Pulmonary artery endothelial cell (primary cell): ENCODE measurements around the gene TRIM8. TPM values are rescaled to one million over a fixed set of nuclear protein-coding genes. Genes with fewer than 3 reads are reported as not detected.
A peak's percentile ranks its signal among the peaks of the same experiment; 100 is the strongest.

Experiments used
- DNase-seq: peaks from one replicate; pipeline ENCODE4 v3.0.0-alpha.2; 2011; ENCODE audit warnings: low read depth, low spot score
- total RNA-seq: library from RNA; depleted of rRNA; stranded (reverse); fragments of >200 nt; gene quantifications from 2 replicates; pipeline ENCODE4 v1.2.3, GENCODE V29; 2014

Gene TRIM8, protein sequence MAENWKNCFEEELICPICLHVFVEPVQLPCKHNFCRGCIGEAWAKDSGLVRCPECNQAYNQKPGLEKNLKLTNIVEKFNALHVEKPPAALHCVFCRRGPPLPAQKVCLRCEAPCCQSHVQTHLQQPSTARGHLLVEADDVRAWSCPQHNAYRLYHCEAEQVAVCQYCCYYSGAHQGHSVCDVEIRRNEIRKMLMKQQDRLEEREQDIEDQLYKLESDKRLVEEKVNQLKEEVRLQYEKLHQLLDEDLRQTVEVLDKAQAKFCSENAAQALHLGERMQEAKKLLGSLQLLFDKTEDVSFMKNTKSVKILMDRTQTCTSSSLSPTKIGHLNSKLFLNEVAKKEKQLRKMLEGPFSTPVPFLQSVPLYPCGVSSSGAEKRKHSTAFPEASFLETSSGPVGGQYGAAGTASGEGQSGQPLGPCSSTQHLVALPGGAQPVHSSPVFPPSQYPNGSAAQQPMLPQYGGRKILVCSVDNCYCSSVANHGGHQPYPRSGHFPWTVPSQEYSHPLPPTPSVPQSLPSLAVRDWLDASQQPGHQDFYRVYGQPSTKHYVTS
- total RNA-seq: 56.8 and 57.2 TPM in 2 replicates

- no peak for DNase-seq
These were observed at the start of gene TRIM8 for GRCh38 chr10:102644066-102644645. TSS of gene TRIM8 (plus strand) at chr10:102644479. CDS start at chr10:102644618, 139 bp downstream.

- DNase-seq: no peak
These were observed 49.0 kb upstream of the TRIM8 start for GRCh38 chr10:102595293-102595692.

- no peak for DNase-seq
These were observed 48.4 kb upstream of the TRIM8 start for GRCh38 chr10:102595897-102596296.

- no peak for DNase-seq
These were observed 47.7 kb upstream of the TRIM8 start for GRCh38 chr10:102596506-102596971.

- no peak for DNase-seq
These were observed 46.9 kb upstream of the TRIM8 start for GRCh38 chr10:102597131-102597991.

- no peak for DNase-seq
These were observed 46.0 kb upstream of the TRIM8 start for GRCh38 chr10:102598243-102598642.

- peak; percentile 94 for DNase-seq
These were observed 44.5 kb upstream of the TRIM8 start for GRCh38 chr10:102599565-102600327.

DNA sequence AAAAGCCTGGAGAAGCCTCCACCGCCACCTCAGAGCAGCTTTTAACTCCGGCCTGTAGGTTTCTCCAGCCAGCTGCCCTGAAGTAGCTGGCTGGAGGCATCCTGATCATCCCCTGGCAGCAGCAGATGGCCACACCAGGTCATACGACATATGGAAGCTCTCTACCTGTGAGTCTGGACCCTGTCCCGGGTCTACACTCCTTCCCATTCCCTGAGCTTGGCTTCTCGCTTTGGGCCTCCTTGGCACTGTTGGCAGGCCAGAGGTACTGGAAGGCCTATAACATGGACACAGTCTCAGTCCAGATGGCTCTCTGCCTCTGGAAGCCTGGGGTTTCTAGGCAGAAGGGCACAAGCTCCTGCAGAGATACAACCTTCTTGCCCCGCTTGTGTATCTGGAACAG lies 43.5 kb upstream of the TRIM8 start:
- DNase-seq: no peak

- no peak for DNase-seq
These were observed 42.6 kb upstream of the TRIM8 start for GRCh38 chr10:102601639-102602038.

DNA sequence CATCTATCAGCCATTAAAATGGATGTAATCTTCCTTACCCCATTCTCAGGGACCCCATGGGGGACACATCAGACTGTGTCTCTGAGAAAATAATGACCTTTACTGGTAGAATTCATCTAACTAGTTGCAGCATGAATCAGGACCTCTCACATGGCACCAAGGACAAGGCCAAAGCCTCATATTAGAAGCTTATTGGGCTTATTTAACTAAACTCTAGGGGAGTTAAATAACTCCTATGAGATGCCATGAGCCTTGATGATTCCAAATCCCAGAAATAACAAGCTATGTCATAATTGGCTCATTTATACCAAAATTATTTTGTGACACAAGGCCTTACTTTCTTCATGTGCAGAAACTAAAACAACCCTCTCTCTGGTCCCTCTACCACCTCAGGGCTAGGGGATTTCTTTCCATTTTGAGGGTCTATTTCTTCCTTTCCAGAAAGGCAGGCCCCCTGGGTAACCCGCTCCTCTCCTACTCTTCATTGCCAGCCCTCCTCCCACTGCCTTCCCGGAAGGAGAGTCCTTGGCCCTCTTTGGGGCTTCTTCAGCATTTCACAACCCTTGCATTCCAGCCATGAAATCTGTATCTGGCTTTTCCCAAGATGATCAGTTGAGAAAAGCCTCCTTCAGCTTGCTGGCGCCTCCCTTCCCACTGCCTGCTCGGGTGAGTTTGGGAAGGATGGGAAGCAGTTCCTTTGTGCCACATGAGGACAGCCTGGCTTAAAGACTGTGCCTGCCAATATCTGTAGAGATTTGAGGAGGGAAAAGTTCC lies 41.8 kb upstream of the TRIM8 start:
- no peak for DNase-seq

- DNase-seq: no peak
These were observed 40.3 kb upstream of the TRIM8 start for GRCh38 chr10:102603946-102604345.

DNA sequence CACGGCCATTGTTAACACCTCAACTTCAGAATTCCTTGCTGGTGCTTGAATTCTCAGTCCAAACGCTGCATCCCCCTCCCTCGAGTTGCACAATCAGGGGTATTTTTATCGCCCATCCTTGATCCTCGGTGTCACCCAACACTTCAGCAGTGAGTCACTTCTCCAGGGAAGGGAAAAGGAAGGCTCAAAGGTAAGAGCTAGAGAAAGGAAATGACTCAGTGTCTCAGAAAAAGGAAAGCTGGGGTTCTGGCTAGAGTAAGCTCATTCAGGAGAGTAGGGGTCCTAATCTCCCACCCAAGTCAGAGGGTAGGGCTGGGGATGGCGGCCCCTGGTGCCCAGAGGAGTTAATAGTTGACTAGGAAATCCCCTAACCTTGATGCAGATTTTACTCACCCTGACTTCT lies 39.8 kb upstream of the TRIM8 start:
- no peak for DNase-seq

GRCh38 chr10:102605712-102606111 lies 38.6 kb upstream of the TRIM8 start:
- no peak for DNase-seq

DNA sequence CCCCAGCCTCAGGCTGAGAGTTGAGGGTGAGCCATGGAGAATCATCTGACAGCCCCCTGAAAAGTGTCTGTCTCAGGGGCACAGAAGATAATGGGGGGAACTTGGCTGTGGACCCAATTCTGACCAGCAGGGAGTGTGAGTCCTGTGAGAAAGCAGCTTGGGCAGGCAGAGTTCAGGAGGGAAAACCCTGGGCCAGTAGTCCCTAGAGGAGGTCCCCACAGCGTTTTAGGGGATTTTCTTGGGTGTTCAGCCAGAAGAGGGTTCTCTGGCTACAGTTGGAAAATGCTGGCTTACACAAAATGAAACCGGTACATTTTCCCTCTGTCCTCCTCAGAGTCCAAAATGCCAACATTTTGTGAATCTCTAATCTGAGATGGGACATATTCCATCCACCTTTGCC lies 35.8 kb upstream of the TRIM8 start:
- DNase-seq: no peak

DNA sequence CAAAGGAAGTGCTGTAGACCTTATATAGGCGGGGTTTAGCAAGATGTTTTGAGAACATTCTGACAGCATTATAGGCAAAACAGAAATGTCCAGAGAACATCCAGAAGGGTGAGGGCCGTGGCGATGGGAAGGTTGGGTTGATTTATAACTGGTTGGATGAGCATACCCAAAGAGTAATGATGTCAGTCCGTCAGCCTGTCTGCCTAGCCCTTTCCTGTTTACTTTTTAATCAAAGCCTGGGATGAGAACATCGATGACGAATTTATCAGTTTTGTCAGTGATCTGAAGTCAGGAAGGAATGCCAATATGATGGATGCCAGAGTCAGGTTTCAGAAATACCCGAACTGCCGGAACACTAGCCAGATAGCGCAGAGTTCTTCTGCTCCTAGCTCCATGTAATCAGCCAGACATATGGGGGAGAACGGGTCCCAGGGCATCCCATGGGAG lies 33.8 kb upstream of the TRIM8 start:
- DNase-seq: no peak

DNA sequence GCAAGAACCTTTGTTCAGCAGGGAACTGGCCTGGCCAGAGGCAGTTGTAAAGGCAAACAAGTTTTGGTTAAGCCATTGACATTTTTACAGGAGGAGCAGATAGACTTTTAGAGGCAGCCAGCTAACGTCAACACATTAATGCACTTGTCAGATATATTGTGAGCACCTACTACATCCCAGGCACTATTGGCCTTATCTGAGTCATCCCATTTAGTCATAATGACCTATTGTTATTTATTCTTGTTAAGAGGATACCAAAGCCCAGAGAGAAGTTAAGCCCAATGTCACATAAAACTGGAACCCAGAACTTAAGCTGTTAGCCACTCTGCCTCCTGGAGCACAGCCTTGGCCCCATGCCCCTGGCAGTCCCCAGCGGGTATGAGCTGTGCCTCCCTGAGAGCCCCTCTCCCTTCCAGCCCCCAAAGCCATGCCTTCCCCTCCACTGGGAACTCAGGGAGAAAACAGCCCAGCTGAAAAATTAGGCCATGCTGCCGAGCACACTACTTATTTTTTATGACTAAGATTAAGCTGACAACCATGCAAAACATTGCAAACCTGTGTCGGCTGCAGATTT lies 32.7 kb upstream of the TRIM8 start:
- DNase-seq: no peak

DNA sequence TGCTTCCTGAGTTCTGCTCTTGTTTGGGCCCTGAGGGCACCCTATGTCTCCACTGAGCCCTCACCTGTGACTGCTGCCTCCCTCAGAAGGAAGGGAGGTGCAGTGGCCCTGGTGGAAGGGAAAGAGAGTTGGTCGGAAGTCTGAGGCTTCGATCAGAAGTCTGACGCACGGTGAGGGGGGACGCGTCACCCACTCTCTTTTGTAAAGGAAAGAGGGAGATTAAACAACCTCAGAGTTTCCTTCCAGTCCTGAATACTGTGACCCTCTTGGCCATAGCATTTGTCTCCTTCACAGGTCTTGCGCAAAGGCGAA lies 31.4 kb upstream of the TRIM8 start:
- DNase-seq: no peak

DNA sequence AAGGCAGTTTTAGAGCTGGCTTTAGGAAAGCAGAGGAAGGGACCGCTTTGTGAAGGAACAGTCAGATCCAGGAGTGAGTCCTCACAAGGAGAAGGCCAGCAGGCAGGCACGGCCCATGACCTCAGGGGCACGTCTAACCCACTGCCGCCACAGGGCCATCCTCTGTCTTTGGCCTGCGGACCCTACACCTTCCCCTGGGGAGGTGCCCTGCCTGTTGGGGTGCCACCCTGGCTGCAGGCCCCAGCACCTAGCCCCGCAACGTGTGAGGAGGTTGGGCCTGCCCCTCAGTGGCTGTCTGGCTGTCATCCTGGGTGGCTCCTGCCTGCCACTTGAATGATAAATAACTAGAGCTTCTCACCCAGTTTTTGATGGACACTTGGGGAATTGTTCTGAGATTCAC lies 31.0 kb upstream of the TRIM8 start:
- DNase-seq: no peak

DNA sequence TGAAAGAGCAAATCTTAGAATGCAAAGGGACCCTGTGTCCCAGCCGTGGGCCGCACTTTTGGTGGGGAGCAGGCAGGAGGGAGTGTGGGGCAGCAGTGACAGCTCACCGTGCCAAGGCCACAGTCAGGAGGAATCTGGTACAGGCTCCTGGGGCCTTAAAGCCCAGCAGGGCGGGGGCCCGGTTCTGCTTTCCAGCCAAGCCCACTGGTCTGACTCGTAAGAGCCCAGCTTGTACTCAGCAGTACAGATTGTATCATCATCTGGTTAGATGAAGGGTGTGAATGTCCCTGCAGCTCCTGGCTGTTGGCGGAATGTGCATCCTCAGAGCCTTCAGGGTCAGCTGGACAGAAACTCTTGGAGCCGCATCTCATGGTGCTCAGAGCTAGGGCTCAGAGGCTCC lies 30.5 kb upstream of the TRIM8 start:
- no peak for DNase-seq

DNA sequence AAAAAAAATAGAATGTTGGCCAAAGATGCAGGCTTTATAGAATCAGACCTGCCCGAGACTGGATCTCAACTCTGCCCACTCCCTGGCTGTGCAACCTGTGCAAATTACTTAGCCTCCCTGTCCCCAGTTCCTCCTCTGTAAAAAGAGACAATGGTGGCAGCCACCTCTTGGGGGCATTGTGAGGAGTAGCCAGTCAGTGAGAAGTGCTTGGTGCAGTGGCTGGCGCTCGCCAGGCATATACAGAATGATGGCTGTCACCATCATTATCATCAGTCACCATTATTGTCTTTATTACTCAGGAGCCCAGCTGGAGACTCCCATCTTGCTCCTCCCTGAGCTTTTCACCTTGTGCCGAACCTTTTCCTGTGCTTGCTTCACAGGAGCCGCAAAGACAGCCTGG lies 29.4 kb upstream of the TRIM8 start:
- no peak for DNase-seq
